ENCODE results near the gene PLPP3. TPM values are rescaled to one million over a fixed set of nuclear protein-coding genes. Genes with fewer than 3 reads are reported as not detected.
A peak's percentile ranks its signal among the peaks of the same experiment; 100 is the strongest.

PLPP3 gene
- total RNA-seq, 6 experiments from 2014 or later, result 47.8 to 118 (median 65.8) TPM

DNA sequence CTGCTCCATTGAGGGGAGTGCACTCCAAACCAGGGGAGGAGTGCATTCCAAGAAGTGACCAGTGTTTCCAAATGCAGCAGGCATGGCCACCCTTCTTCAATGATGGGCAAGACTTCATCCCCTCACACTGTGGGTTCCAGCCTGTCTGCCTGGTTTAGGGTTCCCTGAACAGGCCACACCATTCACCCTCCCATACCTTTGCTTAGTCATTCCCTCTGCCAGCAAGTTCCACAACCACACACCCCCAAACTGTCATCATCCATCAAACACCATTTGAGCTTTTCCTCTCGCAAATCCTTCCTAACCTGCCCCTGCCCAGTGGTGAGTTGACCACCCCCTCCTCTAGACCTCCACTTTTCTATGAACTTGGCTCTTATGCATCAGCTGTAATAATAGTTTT lies 116.0 kb downstream of the PLPP3 start:
- intact Hi-C loops (cut with DNase I), result no loop called here
- WGBS (ENCODE audit: insufficient coverage, low coverage, low lambda C conversion rate, missing lambda C conversion rate), result 90% methylated on average over 1 of the region's 1 CpG
- no peak for TF ChIP-seq POLR2A (IDR thresholded peaks at IDR 0.05)
- TF ChIP-seq, protein P1, sequence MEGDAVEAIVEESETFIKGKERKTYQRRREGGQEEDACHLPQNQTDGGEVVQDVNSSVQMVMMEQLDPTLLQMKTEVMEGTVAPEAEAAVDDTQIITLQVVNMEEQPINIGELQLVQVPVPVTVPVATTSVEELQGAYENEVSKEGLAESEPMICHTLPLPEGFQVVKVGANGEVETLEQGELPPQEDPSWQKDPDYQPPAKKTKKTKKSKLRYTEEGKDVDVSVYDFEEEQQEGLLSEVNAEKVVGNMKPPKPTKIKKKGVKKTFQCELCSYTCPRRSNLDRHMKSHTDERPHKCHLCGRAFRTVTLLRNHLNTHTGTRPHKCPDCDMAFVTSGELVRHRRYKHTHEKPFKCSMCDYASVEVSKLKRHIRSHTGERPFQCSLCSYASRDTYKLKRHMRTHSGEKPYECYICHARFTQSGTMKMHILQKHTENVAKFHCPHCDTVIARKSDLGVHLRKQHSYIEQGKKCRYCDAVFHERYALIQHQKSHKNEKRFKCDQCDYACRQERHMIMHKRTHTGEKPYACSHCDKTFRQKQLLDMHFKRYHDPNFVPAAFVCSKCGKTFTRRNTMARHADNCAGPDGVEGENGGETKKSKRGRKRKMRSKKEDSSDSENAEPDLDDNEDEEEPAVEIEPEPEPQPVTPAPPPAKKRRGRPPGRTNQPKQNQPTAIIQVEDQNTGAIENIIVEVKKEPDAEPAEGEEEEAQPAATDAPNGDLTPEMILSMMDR (IDR thresholded peaks at IDR 0.05), result no peak
- Histone ChIP-seq H3K36me3 (no peaks in the 10 kb centered on the region), H3K27me3 (no peaks in the 10 kb centered on the region), H3K4me1 (peaks cover 0 to 22% (median 7%) of the 10 kb centered on the region in 4 donors), H3K27ac (no peak overlapping the region), H3K9me3 (no peaks in the 10 kb centered on the region), H3K4me3 (no peak overlapping the region)
- no peak for DNase-seq
- ATAC-seq, result no peak

DNA sequence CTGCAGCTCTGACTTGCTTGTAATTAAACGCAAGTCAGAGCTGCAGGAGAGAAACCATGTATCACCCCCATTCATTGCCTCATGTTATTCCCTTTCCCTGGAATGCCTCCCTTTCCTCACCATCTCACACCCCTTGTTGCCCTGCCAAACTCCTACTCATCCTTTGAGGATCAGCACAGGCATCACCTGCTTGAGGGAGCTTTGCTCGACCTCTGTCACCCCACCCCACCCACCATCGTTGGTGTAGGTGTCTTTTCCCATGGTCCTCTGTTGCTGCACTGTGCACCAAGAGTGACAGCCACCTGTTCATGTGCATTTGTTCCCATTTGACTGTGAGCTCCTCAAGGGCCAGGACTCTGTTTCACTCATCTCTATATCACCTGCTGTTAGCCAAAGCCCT lies 117.2 kb downstream of the PLPP3 start:
- DNase-seq (no peak), ATAC-seq (no peak)
- Histone ChIP-seq H3K36me3 (no peaks in the 10 kb centered on the region), H3K27ac (peak overlapping the region in 2 of 3 donors; percentile 45 to 54), H3K4me1 (peaks cover 0 to 22% (median 7%) of the 10 kb centered on the region in 4 donors), H3K9me3 (no peaks in the 10 kb centered on the region), H3K4me3 (no peak overlapping the region), H3K27me3 (no peaks in the 10 kb centered on the region)
- WGBS (ENCODE audit: insufficient coverage, low coverage, low lambda C conversion rate, missing lambda C conversion rate), result 71% methylated on average over 3 of the region's 3 CpGs
- no peak for TF ChIP-seq POLR2A (IDR thresholded peaks at IDR 0.05)
- TF ChIP-seq, protein P1 (IDR thresholded peaks at IDR 0.05), result no peak
- intact Hi-C loops (cut with DNase I), result no loop called here

DNA sequence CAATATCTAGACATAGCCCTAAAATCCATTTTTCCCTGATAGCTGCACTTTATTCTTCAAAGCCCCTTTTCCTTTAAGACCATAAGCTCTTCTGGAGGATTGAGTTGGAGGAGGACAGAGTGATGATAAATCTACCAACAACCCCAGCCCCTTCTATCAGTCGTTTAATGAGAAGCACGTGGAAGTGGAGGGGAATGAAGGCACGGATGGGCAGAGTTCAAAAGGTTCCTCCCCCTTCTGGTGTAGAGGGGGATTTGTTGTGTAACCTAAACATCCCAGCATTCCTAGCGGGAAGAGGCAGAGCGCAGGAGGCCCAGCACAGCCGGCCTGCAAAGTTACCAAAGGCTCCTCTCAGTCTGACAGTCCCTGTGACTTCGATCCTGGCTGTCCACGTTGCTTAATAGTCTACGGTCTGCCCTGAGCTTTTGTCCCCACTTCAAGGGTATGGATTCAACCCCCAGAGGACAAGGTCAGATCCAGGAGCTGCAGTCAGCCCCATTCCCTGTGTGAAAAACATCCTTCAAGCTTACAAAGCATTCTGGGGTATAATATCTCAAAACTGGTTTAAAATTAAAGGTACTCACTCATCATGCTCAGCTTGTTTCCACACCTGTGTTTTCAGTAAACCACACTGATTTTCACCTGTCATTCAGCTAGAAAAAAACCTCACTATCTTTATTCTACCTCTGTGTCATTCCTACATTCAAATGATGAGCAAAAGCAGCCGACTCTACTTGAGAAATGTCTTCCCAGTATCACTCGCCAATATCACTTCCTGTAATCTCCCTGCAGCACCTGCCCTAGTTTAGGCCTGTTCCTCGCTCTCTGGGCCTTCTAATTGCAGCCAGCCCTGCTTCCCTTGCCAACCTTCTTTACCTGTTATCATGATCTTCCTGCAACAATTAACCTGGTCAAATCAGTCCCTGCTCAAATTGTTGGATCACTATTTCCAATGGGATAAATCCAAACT lies 117.9 kb downstream of the PLPP3 start:
- H3K27ac ChIP-seq, result peak overlapping the region; percentile 30 to 54 (median 45)
- H3K4me1 ChIP-seq, result peaks cover 0 to 16% (median 7%) of the 10 kb centered on the region in 4 donors
- H3K4me3 ChIP-seq, result no peak overlapping the region
- TF ChIP-seq, protein P1 (IDR thresholded peaks at IDR 0.05), result peak in 1 of 4 donors; percentile 9
- TF ChIP-seq POLR2A (IDR thresholded peaks at IDR 0.05), result no peak
- H3K36me3 ChIP-seq, result no peaks in the 10 kb centered on the region
- intact Hi-C loops (cut with DNase I), result no loop called here
- WGBS (ENCODE audit: insufficient coverage, low coverage, low lambda C conversion rate, missing lambda C conversion rate), result 14% methylated on average over 8 of the region's 12 CpGs
- H3K9me3 ChIP-seq, result no peaks in the 10 kb centered on the region
- peak; percentile 44 to 73 (median 71) for DNase-seq
- ATAC-seq, result peak; percentile 52 to 86 (median 80)
- H3K27me3 ChIP-seq, result no peaks in the 10 kb centered on the region

DNA sequence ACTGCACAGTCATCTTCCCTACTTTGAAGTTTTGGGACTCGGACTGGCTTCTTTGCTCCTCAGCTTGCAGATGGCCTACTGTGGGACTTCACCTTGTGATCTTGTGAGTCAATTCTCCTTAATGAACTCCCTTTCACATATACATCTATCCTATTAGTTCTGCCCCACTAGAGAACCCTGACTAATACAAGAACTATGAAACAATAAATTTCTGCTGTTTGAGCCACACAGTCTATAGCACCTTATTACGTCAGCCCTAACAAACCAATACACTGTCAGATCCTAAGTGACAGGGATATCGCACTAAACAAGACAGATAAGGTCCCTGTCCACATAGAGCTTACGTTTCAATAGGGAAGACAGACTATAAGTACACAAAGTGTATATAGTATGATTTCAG lies 120.1 kb downstream of the PLPP3 start:
- Histone ChIP-seq H3K36me3 (no peaks in the 10 kb centered on the region), H3K27ac (no peak overlapping the region), H3K4me1 (peaks cover 0 to 15% (median 7%) of the 10 kb centered on the region in 4 donors), H3K27me3 (no peaks in the 10 kb centered on the region), H3K9me3 (no peaks in the 10 kb centered on the region), H3K4me3 (no peak overlapping the region)
- ATAC-seq (no peak), DNase-seq (no peak)
- intact Hi-C loops (cut with DNase I), result no loop called here
- TF ChIP-seq POLR2A (IDR thresholded peaks at IDR 0.05), result no peak
- TF ChIP-seq, protein P1 (IDR thresholded peaks at IDR 0.05), result no peak
- 91% methylated on average over 4 of the region's 4 CpGs for WGBS (ENCODE audit: insufficient coverage, low coverage, low lambda C conversion rate, missing lambda C conversion rate)

All from right lobe of liver (tissue), 6 donors.